Astrocyte of the cerebellum (primary cell): ENCODE measurements around the gene KLF15.

Experiments used
- DNase-seq: peaks from one replicate; pipeline ENCODE4 v3.0.0-alpha.2; 2011; ENCODE audit warnings: low read depth
- H3K4me3 ChIP-seq: 2 replicates; pipeline ENCODE4 v1.5.1; 2011; ENCODE audit warnings: mild to moderate bottlenecking, low read depth, low read length, moderate library complexity
- in situ Hi-C: cut with HindIII; loops from 2 replicates; pipeline ENCODE4 v1.10.0; 2017; ENCODE audit warnings: low sequenced_read_pairs
- TF ChIP-seq, protein P1 (sequence below): IDR thresholded peaks from 2 replicates; pipeline ENCODE4 v1.5.1; 2012; ENCODE audit warnings: low read length, low read depth, moderate library complexity, mild to moderate bottlenecking; ENCODE audit errors: missing control alignments

Gene KLF15

GRCh38 chr3:126399351-126399735 lies 42.1 kb upstream of the KLF15 start:
- in situ Hi-C loops: no loop called here
- TF ChIP-seq, protein P1, sequence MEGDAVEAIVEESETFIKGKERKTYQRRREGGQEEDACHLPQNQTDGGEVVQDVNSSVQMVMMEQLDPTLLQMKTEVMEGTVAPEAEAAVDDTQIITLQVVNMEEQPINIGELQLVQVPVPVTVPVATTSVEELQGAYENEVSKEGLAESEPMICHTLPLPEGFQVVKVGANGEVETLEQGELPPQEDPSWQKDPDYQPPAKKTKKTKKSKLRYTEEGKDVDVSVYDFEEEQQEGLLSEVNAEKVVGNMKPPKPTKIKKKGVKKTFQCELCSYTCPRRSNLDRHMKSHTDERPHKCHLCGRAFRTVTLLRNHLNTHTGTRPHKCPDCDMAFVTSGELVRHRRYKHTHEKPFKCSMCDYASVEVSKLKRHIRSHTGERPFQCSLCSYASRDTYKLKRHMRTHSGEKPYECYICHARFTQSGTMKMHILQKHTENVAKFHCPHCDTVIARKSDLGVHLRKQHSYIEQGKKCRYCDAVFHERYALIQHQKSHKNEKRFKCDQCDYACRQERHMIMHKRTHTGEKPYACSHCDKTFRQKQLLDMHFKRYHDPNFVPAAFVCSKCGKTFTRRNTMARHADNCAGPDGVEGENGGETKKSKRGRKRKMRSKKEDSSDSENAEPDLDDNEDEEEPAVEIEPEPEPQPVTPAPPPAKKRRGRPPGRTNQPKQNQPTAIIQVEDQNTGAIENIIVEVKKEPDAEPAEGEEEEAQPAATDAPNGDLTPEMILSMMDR: no peak
- no peak overlapping the region for H3K4me3 ChIP-seq
- DNase-seq: no peak

DNA sequence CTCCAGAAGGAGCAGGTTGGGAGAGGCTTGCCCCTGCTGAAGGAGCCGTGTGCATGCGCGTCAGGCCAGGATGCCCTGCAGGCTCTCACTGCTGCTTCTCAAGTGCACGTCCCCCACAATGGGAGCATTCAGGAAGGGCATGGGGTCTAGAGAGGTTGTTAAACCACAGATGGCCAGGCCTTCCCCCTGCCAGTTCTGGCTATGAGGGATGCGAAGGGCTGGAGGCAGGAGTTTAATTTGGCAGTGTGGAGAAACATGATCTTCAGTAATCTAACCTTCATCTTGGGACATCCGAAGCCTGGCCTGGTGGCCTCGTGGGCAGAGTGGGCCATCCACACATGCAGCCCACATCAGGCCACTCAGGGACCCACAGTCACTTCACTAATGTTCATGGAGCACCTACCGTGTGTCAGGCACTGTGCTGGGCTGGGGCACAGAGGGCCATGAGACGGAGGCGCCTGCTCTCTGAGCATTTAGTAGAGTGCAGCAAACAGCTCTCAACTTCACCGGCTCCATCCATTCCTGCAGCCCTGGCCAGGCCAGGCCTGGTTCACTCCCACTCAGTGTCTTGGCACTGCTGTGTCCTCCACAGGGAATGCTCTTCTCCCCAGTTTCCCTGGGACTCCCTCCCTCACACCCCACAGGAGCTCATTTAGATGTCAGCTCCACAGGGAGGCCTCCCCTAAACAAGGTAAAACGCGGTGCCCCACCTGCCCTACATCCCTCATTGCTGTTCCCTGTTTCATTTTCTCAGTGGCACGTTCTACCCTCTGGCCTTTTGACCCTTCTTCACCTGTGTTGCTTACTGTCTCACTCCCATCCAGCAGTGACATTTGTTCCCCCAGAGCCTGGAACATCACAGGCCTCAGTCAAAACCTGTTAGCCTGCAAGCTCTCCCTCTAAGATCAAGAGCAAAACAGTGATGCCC lies 41.5 kb upstream of the KLF15 start:
- DNase-seq: no peak
- H3K4me3 ChIP-seq: no peak overlapping the region
- TF ChIP-seq, protein P1: no peak
- in situ Hi-C loops: no loop called here

GRCh38 chr3:126397610-126398422 lies 40.6 kb upstream of the KLF15 start:
- in situ Hi-C loops: no loop called here
- no peak for DNase-seq
- TF ChIP-seq, protein P1: no peak
- no peak overlapping the region for H3K4me3 ChIP-seq

DNA sequence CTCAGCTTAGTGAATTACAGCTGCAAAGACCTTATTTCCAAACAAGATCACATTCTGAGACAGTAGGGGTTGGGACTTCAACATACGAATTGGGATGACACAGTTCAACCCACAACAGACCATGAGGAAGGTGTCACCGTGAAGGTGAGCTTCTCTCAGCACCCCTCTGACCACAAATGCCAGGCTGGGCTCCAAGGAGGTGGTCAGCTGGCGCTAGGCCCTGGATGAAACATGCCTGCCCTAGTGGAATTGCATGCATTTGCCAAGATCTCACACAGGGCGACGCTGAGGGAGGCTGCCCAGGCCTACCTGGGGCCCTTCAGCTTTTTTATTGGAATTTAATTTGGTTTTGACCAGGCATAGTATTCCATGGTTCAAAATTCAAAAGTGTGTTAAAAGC lies 39.3 kb upstream of the KLF15 start:
- no peak for DNase-seq
- in situ Hi-C loops: no loop called here
- TF ChIP-seq, protein P1: no peak
- no peak overlapping the region for H3K4me3 ChIP-seq

DNA sequence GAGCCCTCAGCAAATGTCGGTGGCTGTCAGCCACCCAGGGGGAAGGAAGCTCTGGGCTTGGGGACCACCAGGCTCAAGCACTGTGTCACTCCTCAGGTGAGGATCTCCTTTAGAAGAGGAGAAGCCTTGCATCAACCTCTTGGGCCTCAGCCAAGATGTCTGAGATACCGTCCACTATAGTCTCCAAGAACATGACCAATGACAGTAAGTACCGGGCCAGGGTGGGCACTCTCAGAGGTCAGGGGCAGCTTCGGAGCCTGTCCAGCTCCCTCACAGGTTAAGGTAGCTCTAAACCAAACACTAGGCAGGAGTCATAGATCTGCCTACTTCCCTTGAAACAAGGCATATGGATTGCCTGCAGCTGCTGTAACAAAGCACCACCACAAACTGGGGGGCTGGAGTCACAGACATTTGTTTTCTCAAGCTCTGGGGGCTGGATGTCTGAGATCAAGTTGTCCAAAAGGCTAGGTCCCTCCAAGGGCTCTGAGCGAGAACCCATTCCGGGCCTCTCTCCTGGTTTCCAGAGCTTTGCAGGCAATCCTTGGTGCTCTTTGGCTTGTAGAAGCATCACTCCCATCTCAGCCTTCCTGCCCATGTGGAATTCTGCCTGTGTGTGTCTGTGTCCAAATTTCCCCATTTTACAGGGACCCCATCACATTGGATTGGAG lies 38.8 kb upstream of the KLF15 start:
- in situ Hi-C loops: no loop called here
- DNase-seq: no peak
- TF ChIP-seq, protein P1: no peak
- H3K4me3 ChIP-seq: no peak overlapping the region

DNA sequence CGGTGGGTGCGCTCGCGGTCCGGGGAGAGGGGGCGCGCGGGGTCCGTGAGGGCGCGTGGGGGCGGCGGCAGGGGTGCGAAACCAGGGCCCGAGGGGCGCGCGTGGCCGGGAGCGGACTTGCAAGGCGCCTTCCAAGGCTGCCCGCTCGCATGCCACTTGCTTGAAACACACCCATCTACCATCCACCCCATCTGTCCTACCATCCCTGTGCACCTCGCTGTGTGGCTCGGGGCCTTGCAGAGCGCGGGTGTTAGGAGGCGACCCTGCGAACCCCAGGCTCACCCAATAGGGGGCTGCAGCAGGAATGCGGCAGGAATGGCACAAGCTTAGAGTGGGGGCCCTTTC lies 37.7 kb upstream of the KLF15 start:
- in situ Hi-C loops: no loop called here

More for the DNA sequence above, 37.7 kb upstream of the KLF15 start:
- DNase-seq: no peak
- H3K4me3 ChIP-seq: peak overlapping the region; percentile 9
- TF ChIP-seq, protein P1: no peak
